ENCODE results near the gene NME3.

- no peak for TF ChIP-seq ZNF280B (CRISPR knock-in tag; IDR thresholded peaks at IDR 0.05)
- no peak for TF ChIP-seq FOXJ2 (tag; IDR thresholded peaks at IDR 0.05)
- no peak for TF ChIP-seq FOSL1 (tag; conservative IDR thresholded peaks at IDR 0.05)
- TF ChIP-seq CTCF (IDR thresholded peaks at IDR 0.05 in 2 of 3, conservative IDR thresholded peaks at IDR 0.05 in 1 of 3; ENCODE audit: insufficient read depth in 2 of 3, low read depth in 1 of 3, low read length in 3 of 3): no peak
- no peak for TF ChIP-seq EZH2 (IDR thresholded peaks at IDR 0.05; ENCODE audit: borderline replicate concordance, low read depth, low read length)
- no peak for TF ChIP-seq ZNF24 (IDR thresholded peaks at IDR 0.05)
- TF ChIP-seq CCNT2 (IDR thresholded peaks at IDR 0.05; ENCODE audit: borderline replicate concordance, extremely low read depth, insufficient read length, low read depth, low read length): no peak
- no peak for TF ChIP-seq TEAD4 (IDR thresholded peaks at IDR 0.05; ENCODE audit: low read length)
- TF ChIP-seq TEAD4 (CRISPR knock-in tag; IDR thresholded peaks at IDR 0.05; ENCODE audit: borderline replicate concordance): no peak
- TF ChIP-seq, protein P1, sequence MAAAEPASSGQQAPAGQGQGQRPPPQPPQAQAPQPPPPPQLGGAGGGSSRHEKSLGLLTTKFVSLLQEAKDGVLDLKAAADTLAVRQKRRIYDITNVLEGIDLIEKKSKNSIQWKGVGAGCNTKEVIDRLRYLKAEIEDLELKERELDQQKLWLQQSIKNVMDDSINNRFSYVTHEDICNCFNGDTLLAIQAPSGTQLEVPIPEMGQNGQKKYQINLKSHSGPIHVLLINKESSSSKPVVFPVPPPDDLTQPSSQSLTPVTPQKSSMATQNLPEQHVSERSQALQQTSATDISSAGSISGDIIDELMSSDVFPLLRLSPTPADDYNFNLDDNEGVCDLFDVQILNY (CRISPR knock-in tag; IDR thresholded peaks at IDR 0.05): no peak
- no peak for TF ChIP-seq NBN (IDR thresholded peaks at IDR 0.05; ENCODE audit: low read depth)
- no peak for TF ChIP-seq POLR2AphosphoS5 (IDR thresholded peaks at IDR 0.05; ENCODE audit: control insufficient read depth, insufficient read depth, low read depth, low read length)
- TF ChIP-seq SMARCE1 (IDR thresholded peaks at IDR 0.05): no peak
- no peak for TF ChIP-seq ZFX (CRISPR knock-in tag; IDR thresholded peaks at IDR 0.05)
- TF ChIP-seq, protein P2, sequence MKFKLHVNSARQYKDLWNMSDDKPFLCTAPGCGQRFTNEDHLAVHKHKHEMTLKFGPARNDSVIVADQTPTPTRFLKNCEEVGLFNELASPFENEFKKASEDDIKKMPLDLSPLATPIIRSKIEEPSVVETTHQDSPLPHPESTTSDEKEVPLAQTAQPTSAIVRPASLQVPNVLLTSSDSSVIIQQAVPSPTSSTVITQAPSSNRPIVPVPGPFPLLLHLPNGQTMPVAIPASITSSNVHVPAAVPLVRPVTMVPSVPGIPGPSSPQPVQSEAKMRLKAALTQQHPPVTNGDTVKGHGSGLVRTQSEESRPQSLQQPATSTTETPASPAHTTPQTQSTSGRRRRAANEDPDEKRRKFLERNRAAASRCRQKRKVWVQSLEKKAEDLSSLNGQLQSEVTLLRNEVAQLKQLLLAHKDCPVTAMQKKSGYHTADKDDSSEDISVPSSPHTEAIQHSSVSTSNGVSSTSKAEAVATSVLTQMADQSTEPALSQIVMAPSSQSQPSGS (CRISPR knock-in tag; IDR thresholded peaks at IDR 0.05): no peak
These were observed 4.0 kb downstream of the NME3 start for GRCh38 chr16:1767116-1767994.
